DND-41 (cell line): ENCODE measurements around the gene FHIT.

Experiments used
- CTCF ChIP-seq: IDR thresholded peaks from 2 replicates; pipeline ENCODE4 v1.5.1; 2012; ENCODE audit warnings: borderline replicate concordance, low read length, moderate library complexity, mild to moderate bottlenecking; ENCODE audit not compliant: poor library complexity, severe bottlenecking; ENCODE audit errors: extremely low read depth
- EZH2 ChIP-seq: IDR thresholded peaks from 3 replicates; pipeline ENCODE4 v1.6.1; 2012; ENCODE audit warnings: borderline replicate concordance, low read depth, mild to moderate bottlenecking, moderate library complexity, low read length, inconsistent platforms; ENCODE audit not compliant: severe bottlenecking

DNA sequence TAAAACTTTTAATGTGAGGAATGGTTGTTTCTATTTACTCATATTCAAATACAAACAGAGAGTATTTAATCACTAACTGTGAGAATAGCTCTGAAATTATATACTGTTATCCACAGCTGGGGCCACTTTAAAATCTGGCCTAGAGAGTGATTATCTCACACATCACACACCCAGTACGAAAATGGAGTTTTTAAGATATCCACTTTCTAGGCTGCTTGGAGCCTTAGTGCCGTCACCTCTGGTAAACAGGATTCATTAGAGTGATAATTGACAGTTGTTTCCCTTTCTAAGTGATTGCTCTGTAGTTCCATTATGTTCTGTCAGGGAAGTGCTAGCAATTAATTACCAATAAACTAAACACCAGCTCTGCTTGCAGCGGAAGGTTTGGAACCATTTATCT lies 942.4 kb downstream of the FHIT start:
- no peak for TF ChIP-seq CTCF
- TF ChIP-seq EZH2, result no peak
